Measurements from ENCODE around the gene GALNT18.

DNA sequence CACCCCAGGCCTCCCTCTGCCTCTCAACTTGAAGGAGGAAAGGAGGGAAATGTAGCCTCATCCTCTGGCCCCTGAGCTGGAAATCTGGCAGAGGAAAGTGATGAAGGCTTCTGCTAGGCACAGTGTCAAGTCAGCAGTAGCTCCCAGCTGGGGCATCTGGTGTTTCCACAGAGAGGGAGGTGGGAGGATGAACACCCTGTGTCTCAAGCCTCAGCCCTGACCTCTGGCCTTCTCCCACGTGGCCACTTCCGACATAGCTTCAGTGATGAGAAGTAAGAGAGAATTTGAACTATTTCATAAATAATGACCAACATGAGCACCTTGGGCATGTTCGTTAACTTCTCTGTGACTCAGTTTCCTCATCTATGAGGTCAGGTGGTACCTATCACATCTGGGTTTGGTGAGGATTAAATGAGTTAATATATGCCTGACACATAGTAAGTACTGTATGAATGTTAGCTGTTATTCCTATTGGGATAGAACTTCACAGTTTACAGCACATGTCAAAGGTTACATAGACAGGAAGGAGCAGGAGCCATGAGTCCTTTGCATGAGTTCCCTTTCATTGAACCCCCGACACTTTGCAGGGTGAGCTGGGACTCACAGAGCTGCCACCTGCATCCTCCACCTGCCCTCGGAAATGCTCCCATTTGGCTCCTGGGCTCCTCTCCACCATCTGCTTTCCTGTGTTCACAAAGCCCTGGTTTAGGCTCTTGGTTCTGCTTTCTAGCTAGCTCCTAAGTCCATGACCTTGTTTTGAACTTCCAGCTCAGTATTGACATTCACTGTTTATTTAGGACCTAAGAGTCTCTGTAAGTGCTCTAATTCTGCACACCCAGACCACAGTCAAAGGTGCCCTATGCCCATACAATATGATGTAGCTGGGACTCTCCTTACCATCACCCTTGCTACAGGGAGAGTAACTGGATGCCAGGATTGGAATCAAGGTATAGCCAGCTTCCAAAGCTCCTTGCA, 330.5 kb downstream of the GALNT18 start:
- TF ChIP-seq POLR2A (IDR thresholded peaks at IDR 0.05) = no peak
- no peak for TF ChIP-seq EP300 (IDR thresholded peaks at IDR 0.05)

Measured in ovary (tissue), 1 donor.